Right atrium auricular region (tissue), 2 donors: Measurements from ENCODE around the gene DNM3. TPM values are rescaled to one million over a fixed set of nuclear protein-coding genes. Genes with fewer than 3 reads are reported as not detected.

ENCODE experiments used
- DNase-seq: peaks from one replicate; pipeline ENCODE4 v3.0.0-alpha.2; 2019; ENCODE audit warnings: low spot score
- H3K27ac ChIP-seq, 2 donors: fragments of 200-600 bp; sonication (generic); 1 replicate in 1 of 2; 2 replicates in 1 of 2; pipeline ENCODE4 v1.5.1; 2016 to 2019
- H3K27me3 ChIP-seq, 2 donors: fragments of 200-600 bp; sonication (generic); one replicate each; pipeline versions ENCODE4 v1.5.1 to v1.6.0; 2017 to 2019
- H3K36me3 ChIP-seq: fragments of 200-600 bp; sonication (generic); one replicate; pipeline ENCODE4 v1.5.1; 2016
- H3K4me1 ChIP-seq, 2 donors: fragments of 200-600 bp; sonication (generic); one replicate each; pipeline versions ENCODE4 v1.5.1 to v1.6.0; 2017 to 2019
- H3K4me3 ChIP-seq, 2 donors: fragments of 200-600 bp; sonication (generic); 1 replicate in 1 of 2; 2 replicates in 1 of 2; pipeline ENCODE4 v1.5.1; 2017 to 2019; ENCODE audit warnings: mild to moderate bottlenecking in 1 of 2, moderate library complexity in 1 of 2
- H3K9me3 ChIP-seq, 2 donors: fragments of 200-600 bp; sonication (generic); one replicate each; pipeline ENCODE4 v1.5.1; 2019
- total RNA-seq, 2 donors: library from RNA; depleted of rRNA; stranded (reverse); fragments of >200 nt; gene quantifications; one replicate each; pipeline ENCODE4 v1.1.0, GENCODE V29; 2016
- TF ChIP-seq, protein P1 (sequence below), 2 donors: fragments of 200-600 bp; sonication (generic); IDR thresholded peaks; one replicate each; pipeline ENCODE4 v1.5.1; 2019; ENCODE audit warnings: antibody characterized with exemption in 2 of 2

Gene DNM3
- total RNA-seq, 2 donors from 2014 or later, result 1.0 to 1.6 TPM

- TF ChIP-seq, protein P1, sequence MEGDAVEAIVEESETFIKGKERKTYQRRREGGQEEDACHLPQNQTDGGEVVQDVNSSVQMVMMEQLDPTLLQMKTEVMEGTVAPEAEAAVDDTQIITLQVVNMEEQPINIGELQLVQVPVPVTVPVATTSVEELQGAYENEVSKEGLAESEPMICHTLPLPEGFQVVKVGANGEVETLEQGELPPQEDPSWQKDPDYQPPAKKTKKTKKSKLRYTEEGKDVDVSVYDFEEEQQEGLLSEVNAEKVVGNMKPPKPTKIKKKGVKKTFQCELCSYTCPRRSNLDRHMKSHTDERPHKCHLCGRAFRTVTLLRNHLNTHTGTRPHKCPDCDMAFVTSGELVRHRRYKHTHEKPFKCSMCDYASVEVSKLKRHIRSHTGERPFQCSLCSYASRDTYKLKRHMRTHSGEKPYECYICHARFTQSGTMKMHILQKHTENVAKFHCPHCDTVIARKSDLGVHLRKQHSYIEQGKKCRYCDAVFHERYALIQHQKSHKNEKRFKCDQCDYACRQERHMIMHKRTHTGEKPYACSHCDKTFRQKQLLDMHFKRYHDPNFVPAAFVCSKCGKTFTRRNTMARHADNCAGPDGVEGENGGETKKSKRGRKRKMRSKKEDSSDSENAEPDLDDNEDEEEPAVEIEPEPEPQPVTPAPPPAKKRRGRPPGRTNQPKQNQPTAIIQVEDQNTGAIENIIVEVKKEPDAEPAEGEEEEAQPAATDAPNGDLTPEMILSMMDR (IDR thresholded peaks at IDR 0.05), result no peak
- DNase-seq, result no peak
- Histone ChIP-seq H3K27me3 (no peaks in the 10 kb centered on the region), H3K27ac (no peak overlapping the region), H3K9me3 (no peaks in the 10 kb centered on the region), H3K36me3 (no peaks in the 10 kb centered on the region), H3K4me1 (peaks cover 0 to 10% of the 10 kb centered on the region in 2 donors), H3K4me3 (no peak overlapping the region)
Observed at GRCh38 chr1:171911506-171911905, 70.2 kb downstream of the DNM3 start.

GRCh38 chr1:171912509-171913175 lies 71.3 kb downstream of the DNM3 start:
- Histone ChIP-seq H3K36me3 (no peaks in the 10 kb centered on the region), H3K4me1 (peaks cover 0 to 10% of the 10 kb centered on the region in 2 donors), H3K27me3 (no peaks in the 10 kb centered on the region), H3K27ac (no peak overlapping the region), H3K9me3 (no peaks in the 10 kb centered on the region), H3K4me3 (no peak overlapping the region)
- no peak for DNase-seq
- TF ChIP-seq, protein P1 (IDR thresholded peaks at IDR 0.05), result no peak

GRCh38 chr1:171913385-171913784 lies 72.1 kb downstream of the DNM3 start:
- Histone ChIP-seq H3K4me3 (no peak overlapping the region), H3K36me3 (no peaks in the 10 kb centered on the region), H3K9me3 (no peaks in the 10 kb centered on the region), H3K27ac (no peak overlapping the region), H3K4me1 (peaks cover 0 to 10% of the 10 kb centered on the region in 2 donors), H3K27me3 (no peaks in the 10 kb centered on the region)
- TF ChIP-seq, protein P1 (IDR thresholded peaks at IDR 0.05), result no peak
- DNase-seq, result no peak

GRCh38 chr1:171916315-171916771 lies 75.0 kb downstream of the DNM3 start:
- no peaks in the 10 kb centered on the region for H3K36me3 ChIP-seq
- DNase-seq, result no peak

DNA sequence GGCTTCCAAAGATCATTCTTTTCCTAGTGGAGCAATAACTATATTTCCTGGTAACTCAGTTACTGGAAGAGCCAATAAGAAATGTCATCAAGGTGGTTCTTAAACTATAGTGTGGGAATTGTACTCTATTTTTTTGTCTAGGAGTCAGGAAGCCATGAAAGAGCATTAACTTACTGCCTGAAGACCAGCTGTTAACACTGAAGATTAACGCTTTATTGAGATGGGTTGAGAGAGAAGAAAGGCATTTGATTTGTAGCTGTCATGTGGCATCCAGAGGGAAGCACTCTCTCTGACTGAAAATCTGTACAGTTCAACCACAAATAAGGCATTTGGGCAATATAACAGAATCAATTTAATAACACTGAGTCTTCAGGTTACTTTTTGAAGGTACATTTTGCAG lies 76.0 kb downstream of the DNM3 start:
- Histone ChIP-seq H3K36me3 (no peaks in the 10 kb centered on the region), H3K27me3 (no peaks in the 10 kb centered on the region), H3K4me1 (peaks cover 0 to 10% of the 10 kb centered on the region in 2 donors), H3K9me3 (no peaks in the 10 kb centered on the region), H3K4me3 (no peak overlapping the region), H3K27ac (no peak overlapping the region)
- no peak for DNase-seq
- TF ChIP-seq, protein P1 (IDR thresholded peaks at IDR 0.05), result no peak

More at GRCh38 chr1:171916315-171916771, 75.0 kb downstream of the DNM3 start:
- no peak overlapping the region for H3K27ac ChIP-seq
- TF ChIP-seq, protein P1 (IDR thresholded peaks at IDR 0.05), result no peak
- H3K4me1 ChIP-seq, result peaks cover 0 to 10% of the 10 kb centered on the region in 2 donors
- H3K27me3 ChIP-seq, result no peaks in the 10 kb centered on the region
- no peak overlapping the region for H3K4me3 ChIP-seq
- no peaks in the 10 kb centered on the region for H3K9me3 ChIP-seq
